Measurements from ENCODE around the gene CFAP221.

CFAP221 gene

DNA sequence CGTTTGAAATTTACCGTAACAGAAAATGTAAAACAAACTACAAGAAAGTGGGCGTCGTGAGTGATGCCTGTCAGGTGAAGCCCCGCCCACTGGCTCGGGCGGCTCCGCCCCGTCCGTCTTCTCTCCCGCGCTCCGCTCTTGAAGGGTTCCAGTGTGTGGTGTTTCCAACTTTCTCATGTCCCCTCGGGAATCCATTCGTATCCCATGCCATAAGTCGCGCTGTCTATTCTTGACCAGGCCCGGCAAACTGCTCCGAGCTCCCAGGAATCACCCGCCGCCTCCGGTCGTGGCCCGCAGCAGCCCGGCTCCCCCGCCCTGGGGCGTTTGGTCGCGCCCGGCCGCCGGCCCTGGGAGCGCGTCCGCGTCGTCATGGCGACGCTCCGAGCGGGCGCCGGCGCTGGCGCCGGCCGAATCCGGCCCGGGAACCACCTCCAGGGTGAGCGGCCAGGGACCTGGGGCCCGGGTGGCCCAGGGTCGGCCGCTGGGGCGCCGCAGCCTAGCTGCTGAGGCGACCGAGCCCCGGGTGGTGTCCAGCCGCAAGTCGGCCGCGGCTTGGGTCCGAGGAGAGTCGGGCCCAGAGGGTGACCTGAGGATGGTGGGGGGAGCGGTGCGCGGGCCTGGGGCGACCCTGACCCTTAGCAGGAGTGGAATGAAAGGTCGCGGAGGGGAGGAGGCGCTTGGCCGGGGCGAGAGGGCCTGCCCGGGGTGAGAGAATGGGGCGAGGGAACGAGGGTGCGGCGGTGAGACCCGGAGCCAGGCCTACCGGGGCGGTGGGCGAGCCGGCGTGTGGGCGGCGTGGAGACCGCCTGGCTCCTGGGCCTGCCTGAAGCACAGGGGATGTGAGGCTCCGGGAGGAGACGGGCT, at the start of gene CFAP221:
Gene CFAP221, plus strand, starts transcription at position 375 of the 864 bp plus-strand sequence. CDS start 1,683 bp downstream, outside the sequence.
- peak; percentile 53 for DNase-seq (ENCODE audit: low spot score)

DNA sequence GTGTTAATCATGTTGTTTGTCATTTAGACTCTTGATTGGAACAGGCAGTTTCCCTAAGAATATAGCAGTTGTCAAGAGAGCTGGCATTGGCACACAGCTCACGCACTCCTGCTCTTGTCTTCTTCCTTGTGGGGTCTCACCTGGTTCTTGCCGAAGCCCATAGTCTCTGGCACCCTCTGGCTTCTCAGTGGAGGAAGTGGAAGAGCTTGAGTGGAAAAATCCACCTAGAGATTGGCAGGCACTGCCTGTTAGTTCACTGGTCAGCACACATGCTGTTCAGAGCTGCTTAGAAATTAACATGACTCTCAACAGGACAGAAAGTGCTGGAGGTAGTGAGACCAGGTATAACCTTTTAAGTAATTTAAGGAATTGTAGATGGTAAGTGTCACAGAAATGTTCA, 48.3 kb upstream of the CFAP221 start:
- no peak for DNase-seq (ENCODE audit: low spot score)

GRCh38 chr2:119496682-119497081, 47.6 kb upstream of the CFAP221 start:
- DNase-seq (ENCODE audit: low spot score): no peak

DNA sequence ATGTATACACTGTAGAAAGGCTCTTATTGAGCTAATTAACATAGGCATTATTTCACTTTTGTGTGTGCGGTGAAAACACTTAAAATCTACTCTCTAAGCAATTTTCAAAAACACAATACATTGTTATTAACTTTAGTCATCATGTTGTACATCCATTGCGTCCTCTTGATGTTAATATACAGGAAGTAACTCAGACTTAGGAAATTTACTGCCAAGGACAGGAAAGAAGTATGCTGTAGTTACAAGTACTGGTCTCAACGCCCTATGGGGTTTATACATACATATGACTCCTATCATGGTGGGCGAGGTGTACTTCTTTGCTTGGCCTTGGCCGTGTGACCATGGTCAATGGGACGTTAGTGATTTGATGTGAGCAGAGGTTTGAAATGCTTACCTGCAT, 35.5 kb upstream of the CFAP221 start:
- no peak for DNase-seq (ENCODE audit: low spot score)

DNA sequence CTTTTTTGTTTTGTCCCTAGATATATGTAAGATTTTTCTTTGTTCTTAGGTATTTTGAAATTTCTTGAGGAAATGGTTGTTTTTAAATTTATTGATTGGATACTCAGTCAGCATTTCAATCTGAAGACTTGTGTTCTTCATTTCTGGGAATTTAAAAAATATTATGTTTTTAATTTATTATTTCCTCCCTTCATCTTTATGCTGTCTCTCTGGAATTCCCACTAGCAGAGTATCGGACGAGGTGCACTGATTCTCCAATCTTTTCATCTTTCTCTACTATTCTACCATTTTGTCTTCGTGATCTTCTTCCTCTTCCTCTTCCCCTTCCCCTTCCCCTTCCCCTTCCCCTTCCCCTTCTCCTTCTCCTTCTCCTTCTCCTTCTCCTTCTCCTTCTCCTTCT, 32.3 kb upstream of the CFAP221 start:
- no peak for DNase-seq (ENCODE audit: low spot score)

DNA sequence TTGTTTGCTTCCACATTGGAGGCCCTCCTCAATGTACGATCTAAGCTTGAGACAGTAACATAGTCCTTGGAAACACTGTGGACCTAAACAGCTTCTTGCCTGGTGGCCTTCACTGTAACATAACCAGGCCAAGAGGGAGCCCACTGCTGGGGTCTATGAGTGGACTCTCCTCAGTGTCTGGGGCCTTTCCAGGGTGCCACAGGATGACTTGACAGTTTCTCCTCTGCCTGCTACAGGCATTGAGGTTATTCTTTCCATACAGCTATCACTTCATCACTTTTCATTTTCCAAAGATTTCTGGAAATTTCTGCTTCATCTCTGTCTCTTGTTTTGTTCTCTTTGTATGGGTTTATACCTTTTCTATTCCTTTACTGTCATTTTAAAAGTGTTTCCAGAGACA, 31.3 kb upstream of the CFAP221 start:
- DNase-seq (ENCODE audit: low spot score): no peak

- no peak for DNase-seq (ENCODE audit: low spot score)
Measured at GRCh38 chr2:119513832-119514231, 30.4 kb upstream of the CFAP221 start.

DNA sequence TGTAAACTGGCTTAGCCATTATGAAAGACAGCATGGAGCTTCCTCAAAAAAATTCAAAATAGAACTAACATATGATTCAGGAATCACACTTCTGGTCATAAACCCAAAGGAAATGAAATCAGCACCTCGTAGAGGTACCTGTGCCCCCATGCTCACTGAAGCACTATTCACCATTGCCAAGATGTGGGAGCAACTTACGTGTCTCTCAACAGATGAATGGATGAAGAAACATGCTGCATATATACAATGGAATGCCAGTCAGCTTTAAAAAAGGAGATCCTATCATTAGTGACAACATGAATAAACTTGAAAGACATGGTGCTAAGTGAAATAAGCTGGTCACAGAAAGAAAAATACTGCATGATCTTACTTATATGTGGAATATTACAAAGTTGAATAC, 28.1 kb upstream of the CFAP221 start:
- DNase-seq (ENCODE audit: low spot score): no peak

DNA sequence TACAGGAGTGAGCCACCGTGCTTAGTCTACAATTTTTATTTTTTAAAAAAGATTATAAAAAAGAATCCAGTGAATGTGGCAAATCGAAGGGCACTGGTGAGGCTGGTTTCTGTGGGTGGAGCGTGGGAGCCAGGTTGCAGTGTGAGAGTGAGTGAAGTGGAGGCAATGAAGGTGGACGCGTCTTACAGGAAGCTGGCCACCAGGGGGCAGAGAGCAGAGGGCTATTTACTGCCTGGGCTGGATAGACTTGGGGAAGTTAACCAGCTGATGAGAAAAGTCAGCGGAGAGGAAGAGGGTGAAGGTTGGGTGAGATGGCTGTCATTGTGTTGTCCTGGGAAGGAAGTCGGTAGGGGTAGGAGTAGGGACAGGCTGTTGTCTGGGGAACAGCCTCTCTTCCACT, 26.8 kb upstream of the CFAP221 start:
- DNase-seq (ENCODE audit: low spot score): peak; percentile 6

DNA sequence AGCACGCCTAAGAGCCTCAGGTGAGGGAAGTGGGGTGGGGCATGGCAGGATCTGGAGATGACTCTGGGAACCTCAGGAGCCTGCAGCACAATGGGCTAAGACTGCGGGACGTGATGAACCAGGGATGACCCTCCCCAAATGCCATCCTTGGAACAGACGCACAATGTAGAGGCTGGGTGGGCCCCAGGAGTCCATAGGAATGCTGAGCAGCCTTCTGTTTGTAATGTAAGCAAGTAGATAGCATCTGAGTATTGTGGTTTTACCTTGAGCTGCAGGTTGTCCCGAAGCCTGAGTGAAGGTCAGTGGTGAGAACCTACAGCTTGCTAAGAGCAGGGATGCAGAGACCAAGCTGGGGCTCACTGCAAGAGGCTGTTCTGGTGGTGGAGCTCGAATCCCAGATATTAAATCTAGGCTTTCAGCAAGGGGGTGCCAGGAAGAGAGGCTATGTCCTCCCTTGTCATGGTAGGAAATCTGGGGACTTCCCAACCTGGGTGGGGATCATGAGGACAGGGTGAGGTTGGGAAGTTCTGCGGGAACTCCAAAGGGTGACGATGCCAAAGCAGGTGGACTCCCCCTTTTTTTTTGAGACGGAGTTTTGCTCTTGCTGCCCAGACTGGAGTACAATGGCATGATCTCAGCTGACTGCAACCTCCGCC, 25.7 kb upstream of the CFAP221 start:
- DNase-seq (ENCODE audit: low spot score): no peak

DNA sequence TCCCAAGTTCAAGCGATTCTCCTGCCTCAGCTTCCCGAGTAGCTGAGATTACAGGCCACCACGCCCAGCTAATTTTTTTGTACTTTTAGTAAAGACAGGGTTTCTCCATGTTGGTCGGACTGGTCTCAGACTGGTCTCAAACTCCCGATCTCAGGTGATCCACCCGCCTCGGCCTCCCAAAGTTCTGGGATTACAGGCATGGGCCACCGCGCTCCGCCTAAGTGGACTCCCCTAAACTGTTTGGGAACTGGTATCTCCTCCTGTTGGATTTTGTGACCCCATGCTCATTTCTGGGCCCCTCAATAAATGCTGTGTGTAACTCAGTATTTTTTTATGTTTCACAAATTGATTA, 25.2 kb upstream of the CFAP221 start:
- DNase-seq (ENCODE audit: low spot score): no peak

DNA sequence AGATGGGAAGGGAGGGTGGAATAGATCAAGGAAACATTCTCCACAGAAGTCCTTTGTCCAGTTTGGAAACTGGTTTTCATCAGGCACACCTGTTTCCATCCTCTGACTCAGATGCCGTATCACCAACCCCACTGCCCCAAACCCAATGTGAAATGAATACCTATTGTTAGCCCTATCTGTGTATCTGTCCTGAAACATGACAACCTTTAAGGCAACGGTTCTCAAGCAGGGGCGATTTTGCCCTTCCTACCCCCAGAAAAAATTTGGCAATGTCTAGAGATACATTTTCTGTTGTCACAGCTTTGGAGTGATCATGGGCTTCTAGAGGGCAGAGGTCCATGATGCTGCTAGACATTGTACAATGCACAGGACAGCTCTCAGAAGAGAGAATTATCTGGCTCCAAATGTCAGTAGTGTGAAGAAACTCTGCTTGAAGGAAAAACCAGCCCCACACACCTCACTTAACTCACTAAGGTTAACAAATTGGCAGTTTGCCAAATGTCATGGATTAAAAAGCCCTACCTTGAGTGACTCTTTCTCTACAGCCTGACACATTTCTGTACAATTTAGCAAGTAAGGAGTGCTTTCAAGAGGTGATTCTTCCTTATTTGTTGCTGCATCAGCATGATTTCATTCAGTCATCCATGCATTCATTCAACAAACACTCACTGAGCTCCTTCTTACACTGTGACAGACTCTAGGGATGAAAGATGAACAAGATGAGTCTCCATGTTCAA, 23.4 kb upstream of the CFAP221 start:
- DNase-seq (ENCODE audit: low spot score): no peak

GRCh38 chr2:119521433-119522050, 22.7 kb upstream of the CFAP221 start:
- no peak for DNase-seq (ENCODE audit: low spot score)

DNA sequence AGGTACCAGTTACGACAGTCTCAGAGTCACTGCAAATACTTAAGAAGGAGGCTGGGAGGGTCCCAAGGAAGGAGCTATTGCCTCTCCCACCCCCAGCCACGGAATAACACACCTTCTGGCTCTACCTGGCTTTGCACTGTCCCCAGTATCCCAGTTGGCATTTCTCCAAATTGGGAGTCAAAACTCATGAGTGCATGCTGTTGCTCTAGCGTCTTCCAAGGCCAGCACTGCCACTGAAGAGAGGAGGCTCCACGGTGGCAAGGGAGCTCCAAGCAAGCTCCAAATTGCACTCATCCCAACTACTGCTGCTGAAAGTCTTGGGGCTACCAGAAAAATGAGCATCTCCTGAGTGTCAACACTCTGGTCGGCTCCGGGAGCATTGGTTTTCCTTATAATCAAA, 21.6 kb upstream of the CFAP221 start:
- DNase-seq (ENCODE audit: low spot score): no peak

DNA sequence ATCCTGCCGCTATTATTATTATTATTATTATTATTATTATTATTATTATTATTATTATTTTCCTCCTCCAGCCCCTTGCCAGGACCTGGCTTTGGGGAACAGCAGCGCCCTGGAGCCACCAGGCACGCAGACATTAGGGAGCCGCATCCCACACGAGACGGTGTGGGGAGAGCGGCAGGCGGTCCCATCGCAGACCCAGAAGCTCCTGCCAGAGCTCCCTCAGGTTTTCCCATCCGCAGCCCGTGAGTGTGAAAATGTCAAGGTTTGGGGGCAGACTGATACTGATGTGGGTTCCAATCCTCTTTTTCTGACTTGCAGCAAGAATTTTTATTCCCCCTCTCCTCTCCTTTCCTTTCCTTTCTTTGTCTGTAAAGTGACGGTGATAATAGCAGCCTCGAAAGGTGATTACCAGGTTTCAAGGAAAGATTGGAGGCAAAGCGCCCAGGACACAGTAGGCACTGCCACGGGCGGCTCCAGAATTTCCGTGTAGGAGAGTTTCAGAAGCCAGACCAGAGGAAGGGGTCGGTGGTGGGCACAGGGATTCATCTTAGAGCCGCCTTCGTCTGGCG, 20.8 kb upstream of the CFAP221 start:
- DNase-seq (ENCODE audit: low spot score): no peak

DNA sequence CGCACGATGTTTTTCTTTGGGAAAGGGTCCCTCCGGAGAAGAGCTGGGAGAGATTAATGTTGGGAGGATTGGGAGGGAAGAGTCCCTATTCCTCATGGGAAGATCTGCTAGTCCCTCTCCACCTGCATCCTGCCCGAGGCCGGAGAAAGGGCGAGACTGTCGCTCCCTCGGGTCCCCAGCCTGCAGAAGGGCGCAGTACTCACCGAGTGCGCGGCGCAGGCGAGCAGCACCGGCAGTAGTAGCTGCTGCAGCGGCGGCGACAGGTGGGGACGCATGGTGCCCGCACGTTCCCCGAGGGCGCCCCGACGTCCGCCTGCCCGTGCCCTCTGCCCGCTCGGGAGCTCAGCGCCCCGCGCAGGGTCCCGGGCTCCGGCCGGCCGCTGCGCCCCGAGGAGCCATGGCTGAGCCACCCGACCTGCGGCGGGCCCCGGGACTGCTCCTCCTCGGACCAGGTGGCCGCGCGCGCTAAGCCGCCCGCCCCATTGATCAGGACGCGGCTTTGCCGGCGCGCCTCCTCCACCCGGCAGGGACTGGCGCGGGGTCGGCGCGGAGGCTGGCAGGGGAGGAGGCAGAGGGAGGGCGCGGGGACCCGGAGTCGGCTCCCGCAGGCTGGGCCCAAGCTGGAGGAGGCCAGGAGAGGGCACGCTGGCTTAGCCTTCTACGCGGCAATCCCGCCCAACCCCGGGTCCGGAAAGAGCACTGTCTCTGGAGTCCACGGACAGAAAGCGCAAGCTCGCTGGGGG, 20.1 kb upstream of the CFAP221 start, which contains the start of gene SCTR:
Gene SCTR, minus strand, starts transcription at position 532 of the 743 bp plus-strand sequence. Its CDS starts 257 bp downstream, at position 275.
- DNase-seq (ENCODE audit: low spot score): no peak

DNA sequence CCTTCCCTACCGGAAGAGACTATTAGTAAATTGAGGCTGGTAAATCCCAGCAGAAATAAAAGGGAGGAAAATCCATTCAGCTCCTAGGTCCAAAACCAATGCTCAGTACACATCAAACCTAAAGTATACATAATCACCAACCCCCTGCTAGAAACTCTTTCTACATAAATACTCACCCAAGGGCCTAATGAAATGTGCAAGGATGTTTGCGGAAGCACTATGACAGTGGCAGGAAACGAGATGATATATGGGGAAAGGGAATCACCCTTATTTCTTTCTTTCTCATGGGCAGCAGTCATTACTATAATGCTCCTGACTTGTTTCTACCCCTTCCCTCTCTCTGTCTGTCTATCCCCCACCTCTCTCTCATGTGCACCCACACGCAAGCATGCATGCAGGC, 18.6 kb upstream of the CFAP221 start:
- no peak for DNase-seq (ENCODE audit: low spot score)

GRCh38 chr2:119527999-119528398, 16.2 kb upstream of the CFAP221 start:
- no peak for DNase-seq (ENCODE audit: low spot score)

DNA sequence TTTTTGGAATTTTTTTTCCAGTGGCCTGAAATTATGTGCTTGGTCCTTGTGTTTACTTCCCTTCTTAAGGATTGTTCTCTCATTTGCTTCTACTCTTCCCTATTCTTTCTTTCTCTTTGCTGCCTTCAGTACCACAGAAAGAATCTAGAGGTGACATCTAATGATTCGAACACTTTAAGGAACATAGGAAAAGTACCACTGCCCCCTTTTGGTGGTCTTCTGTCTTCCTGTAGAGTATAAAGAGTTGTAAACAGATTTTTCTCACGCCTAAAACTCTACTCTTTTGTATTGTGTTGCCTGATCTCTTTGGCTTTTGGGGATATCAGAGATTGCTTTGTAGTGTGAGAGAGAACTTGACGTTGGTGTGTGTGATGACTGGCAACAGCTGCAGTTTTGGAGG, 13.0 kb upstream of the CFAP221 start:
- DNase-seq (ENCODE audit: low spot score): no peak

DNA sequence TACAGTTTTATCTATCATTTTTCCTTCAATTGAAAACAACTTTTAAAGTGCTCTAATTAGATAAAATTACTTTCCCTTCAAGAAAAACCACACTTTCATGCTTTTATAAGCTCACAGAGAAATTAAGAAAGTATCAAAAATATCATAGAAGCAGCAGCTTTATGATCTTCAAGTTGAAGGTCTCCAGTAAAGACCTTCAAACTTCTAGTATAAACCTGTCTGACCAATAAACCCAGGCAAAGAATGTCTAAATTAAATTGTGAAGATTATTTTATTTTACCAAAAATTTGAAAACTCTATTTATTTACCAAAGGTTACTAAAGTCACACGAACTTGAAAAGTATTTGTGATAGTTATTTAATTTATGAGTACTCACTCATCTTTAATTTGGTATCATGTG, 10.7 kb upstream of the CFAP221 start:
- DNase-seq (ENCODE audit: low spot score): no peak

GRCh38 chr2:119536211-119536610, 8.0 kb upstream of the CFAP221 start:
- DNase-seq (ENCODE audit: low spot score): no peak

Measured in globus pallidus (tissue), 1 donor.